Measurements from ENCODE around the gene ALG1.
"Not testable (repeated sequence)": the region's sequence is repeated elsewhere in the genome, so short reads cannot be mapped to it uniquely, and the experiment has no call there.

Gene ALG1

GRCh38 chr16:5071681-5072333, at the start of gene ALG1:
Gene ALG1 (plus strand): TSS chr16:5071843. CDS start chr16:5071850, 7 bp downstream.
- DNase-seq, result peak; percentile 93

- no peak for DNase-seq
Observed at GRCh38 chr16:5022521-5022920, 49.1 kb upstream of the ALG1 start.

GRCh38 chr16:5024632-5025031, 47.0 kb upstream of the ALG1 start:
- peak; percentile 59 for DNase-seq

GRCh38 chr16:5025171-5025632, 46.4 kb upstream of the ALG1 start:
- DNase-seq, result peak; percentile 58

- no peak for DNase-seq
Observed at GRCh38 chr16:5026664-5027063, 45.0 kb upstream of the ALG1 start.

- no peak for DNase-seq
Observed at GRCh38 chr16:5027086-5027485, 44.6 kb upstream of the ALG1 start.

GRCh38 chr16:5027575-5028235, 43.9 kb upstream of the ALG1 start:
- no peak for DNase-seq

GRCh38 chr16:5028950-5029475, 42.6 kb upstream of the ALG1 start:
- no peak for DNase-seq

GRCh38 chr16:5030251-5030870, 41.3 kb upstream of the ALG1 start:
- DNase-seq, result no peak

GRCh38 chr16:5031601-5032000, 40.0 kb upstream of the ALG1 start:
- no peak for DNase-seq

GRCh38 chr16:5032748-5033167, 38.9 kb upstream of the ALG1 start:
- DNase-seq, result peak; percentile 40

GRCh38 chr16:5033256-5034166, 38.1 kb upstream of the ALG1 start, which contains the start of gene NAGPA:
Gene NAGPA (minus strand): TSS chr16:5033935. CDS start chr16:5033914, 21 bp downstream.
- peak; percentile 93 for DNase-seq

- DNase-seq, result peak; percentile 17
Observed at GRCh38 chr16:5034167-5034523, 37.5 kb upstream of the ALG1 start.

GRCh38 chr16:5035909-5036227, 35.8 kb upstream of the ALG1 start:
- no peak for DNase-seq

- no peak for DNase-seq
Observed at GRCh38 chr16:5036228-5037156, 35.2 kb upstream of the ALG1 start.

- DNase-seq, result no peak
Observed at GRCh38 chr16:5040451-5040850, 31.2 kb upstream of the ALG1 start.

- DNase-seq, result no peak
Observed at GRCh38 chr16:5041600-5042133, 30.0 kb upstream of the ALG1 start.

- no peak for DNase-seq
Observed at GRCh38 chr16:5042574-5043171, 29.0 kb upstream of the ALG1 start.

- DNase-seq, result no peak
Observed at GRCh38 chr16:5044011-5044540, 27.6 kb upstream of the ALG1 start.

- DNase-seq, result not testable (repeated sequence)
Observed at GRCh38 chr16:5044581-5044980, 27.1 kb upstream of the ALG1 start.

Data from hematopoietic multipotent progenitor cell treated with erythropoietin and hydrocortisone succinate and interleukin-3 and kit ligand, for 6 days (in vitro differentiated cells).